GM10266 (cell line): Measurements from ENCODE around the gene INS.

Experiments used
- DNase-seq: peaks from one replicate; pipeline ENCODE4 v3.0.0; 2012; ENCODE audit errors: extremely low spot score
- CTCF ChIP-seq: IDR thresholded peaks from 2 replicates; pipeline ENCODE4 v1.5.1; 2012; ENCODE audit warnings: mild to moderate bottlenecking, low read depth; ENCODE audit not compliant: control insufficient read depth, insufficient read depth; ENCODE audit errors: missing control alignments

The INS gene

GRCh38 chr11:2192435-2192834 lies 31.4 kb upstream of the INS start:
- DNase-seq: no peak
- no peak for TF ChIP-seq CTCF

- no peak for TF ChIP-seq CTCF
- no peak for DNase-seq
These were observed 30.9 kb upstream of the INS start for GRCh38 chr11:2191883-2192282.

- DNase-seq: no peak
These were observed 29.9 kb upstream of the INS start for GRCh38 chr11:2190657-2191471.

GRCh38 chr11:2189938-2190656 lies 29.1 kb upstream of the INS start:
- DNase-seq: no peak
- no peak for TF ChIP-seq CTCF

More at GRCh38 chr11:2190657-2191471, 29.9 kb upstream of the INS start:
- TF ChIP-seq CTCF: no peak

- DNase-seq: no peak
- TF ChIP-seq CTCF: no peak
These were observed 27.7 kb upstream of the INS start for GRCh38 chr11:2188745-2189144.

- TF ChIP-seq CTCF: no peak
These were observed 26.3 kb upstream of the INS start for GRCh38 chr11:2187280-2187707.

More at GRCh38 chr11:2187280-2187707, 26.3 kb upstream of the INS start:
- DNase-seq: no peak
